ENCODE results near the gene MCEMP1. TPM values are rescaled to one million over a fixed set of nuclear protein-coding genes. Genes with fewer than 3 reads are reported as not detected.

MCEMP1 gene
- polyA plus RNA-seq, 2 of the 4 experiments (the other 2 are of a cell fraction), result 0.17 TPM; not detected in 1

DNA sequence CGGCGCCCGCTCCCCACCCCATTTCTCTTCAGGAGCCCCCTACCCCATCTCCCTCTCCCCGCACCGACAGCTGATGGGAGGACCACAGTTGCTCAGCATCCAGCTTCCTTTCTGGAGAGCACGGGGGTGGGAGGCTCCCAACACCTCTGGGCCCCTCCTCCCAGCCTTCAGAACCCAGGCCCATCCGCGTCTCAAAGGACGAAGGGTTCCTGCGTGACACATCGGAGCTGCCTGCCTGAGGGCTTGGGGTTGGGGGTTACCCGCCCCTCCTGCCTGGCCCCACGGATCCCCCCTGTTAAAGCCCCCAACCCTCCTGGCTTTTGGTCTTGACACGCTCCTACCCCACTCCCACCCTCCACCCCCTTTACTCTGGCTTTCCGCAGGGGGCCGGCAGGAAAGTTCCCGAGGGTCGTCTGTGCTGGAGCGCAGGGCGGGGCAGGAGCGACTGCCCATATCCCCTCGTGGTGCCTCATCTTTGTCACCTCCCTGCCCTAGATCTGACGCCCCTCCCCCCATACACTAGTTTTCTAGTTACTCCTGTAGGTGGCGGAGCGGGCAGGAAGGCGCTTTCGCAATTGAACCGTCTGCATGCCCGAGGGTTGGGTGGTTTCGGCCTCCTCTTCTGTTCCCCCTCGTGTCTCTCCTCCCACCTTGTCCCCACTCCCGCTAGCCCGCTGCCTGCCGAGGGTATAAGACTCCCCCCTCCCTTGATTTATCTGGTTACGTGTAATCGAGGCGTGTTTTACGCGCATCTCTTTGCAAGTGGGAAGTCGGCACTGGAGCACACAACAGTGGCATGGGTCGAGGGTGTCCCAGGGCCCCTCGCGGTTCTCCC is 4.7 kb downstream of the MCEMP1 start:
- TF ChIP-seq, protein P1, sequence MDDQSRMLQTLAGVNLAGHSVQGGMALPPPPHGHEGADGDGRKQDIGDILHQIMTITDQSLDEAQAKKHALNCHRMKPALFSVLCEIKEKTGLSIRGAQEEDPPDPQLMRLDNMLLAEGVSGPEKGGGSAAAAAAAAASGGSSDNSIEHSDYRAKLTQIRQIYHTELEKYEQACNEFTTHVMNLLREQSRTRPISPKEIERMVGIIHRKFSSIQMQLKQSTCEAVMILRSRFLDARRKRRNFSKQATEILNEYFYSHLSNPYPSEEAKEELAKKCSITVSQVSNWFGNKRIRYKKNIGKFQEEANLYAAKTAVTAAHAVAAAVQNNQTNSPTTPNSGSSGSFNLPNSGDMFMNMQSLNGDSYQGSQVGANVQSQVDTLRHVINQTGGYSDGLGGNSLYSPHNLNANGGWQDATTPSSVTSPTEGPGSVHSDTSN (IDR thresholded peaks at IDR 0.05), result no peak
- TF ChIP-seq, protein P2, sequence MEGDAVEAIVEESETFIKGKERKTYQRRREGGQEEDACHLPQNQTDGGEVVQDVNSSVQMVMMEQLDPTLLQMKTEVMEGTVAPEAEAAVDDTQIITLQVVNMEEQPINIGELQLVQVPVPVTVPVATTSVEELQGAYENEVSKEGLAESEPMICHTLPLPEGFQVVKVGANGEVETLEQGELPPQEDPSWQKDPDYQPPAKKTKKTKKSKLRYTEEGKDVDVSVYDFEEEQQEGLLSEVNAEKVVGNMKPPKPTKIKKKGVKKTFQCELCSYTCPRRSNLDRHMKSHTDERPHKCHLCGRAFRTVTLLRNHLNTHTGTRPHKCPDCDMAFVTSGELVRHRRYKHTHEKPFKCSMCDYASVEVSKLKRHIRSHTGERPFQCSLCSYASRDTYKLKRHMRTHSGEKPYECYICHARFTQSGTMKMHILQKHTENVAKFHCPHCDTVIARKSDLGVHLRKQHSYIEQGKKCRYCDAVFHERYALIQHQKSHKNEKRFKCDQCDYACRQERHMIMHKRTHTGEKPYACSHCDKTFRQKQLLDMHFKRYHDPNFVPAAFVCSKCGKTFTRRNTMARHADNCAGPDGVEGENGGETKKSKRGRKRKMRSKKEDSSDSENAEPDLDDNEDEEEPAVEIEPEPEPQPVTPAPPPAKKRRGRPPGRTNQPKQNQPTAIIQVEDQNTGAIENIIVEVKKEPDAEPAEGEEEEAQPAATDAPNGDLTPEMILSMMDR (IDR thresholded peaks at IDR 0.05), result peak; percentile 44
- TF ChIP-seq, protein P3, sequence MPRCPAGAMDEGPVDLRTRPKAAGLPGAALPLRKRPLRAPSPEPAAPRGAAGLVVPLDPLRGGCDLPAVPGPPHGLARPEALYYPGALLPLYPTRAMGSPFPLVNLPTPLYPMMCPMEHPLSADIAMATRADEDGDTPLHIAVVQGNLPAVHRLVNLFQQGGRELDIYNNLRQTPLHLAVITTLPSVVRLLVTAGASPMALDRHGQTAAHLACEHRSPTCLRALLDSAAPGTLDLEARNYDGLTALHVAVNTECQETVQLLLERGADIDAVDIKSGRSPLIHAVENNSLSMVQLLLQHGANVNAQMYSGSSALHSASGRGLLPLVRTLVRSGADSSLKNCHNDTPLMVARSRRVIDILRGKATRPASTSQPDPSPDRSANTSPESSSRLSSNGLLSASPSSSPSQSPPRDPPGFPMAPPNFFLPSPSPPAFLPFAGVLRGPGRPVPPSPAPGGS (IDR thresholded peaks at IDR 0.05), result no peak
- 0 out of 5 replicates have a peak, but pooled peaks of 1 of the 2 experiments have one; percentile 22 for TF ChIP-seq RAD21 (conservative IDR thresholded peaks at IDR 0.05 in 1 of 2, IDR thresholded peaks at IDR 0.05 in 1 of 2)
- no peak for TF ChIP-seq CBX2 (IDR thresholded peaks at IDR 0.05; ENCODE audit: borderline replicate concordance, low read depth)
- peak; percentile 80 to 94 for TF ChIP-seq CEBPB (IDR thresholded peaks at IDR 0.05)
- TF ChIP-seq HDAC2 (IDR thresholded peaks at IDR 0.05), result no peak
- TF ChIP-seq, protein P4, sequence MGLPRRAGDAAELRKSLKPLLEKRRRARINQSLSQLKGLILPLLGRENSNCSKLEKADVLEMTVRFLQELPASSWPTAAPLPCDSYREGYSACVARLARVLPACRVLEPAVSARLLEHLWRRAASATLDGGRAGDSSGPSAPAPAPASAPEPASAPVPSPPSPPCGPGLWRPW (IDR thresholded peaks at IDR 0.05), result no peak
- peak; percentile 40; the same call in 2 of the 3 replicates for TF ChIP-seq SMC3 (IDR thresholded peaks at IDR 0.05)
- TF ChIP-seq, protein P5, sequence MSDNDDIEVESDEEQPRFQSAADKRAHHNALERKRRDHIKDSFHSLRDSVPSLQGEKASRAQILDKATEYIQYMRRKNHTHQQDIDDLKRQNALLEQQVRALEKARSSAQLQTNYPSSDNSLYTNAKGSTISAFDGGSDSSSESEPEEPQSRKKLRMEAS (IDR thresholded peaks at IDR 0.05), result peak; percentile 47
- no peak for TF ChIP-seq RARB (CRISPR knock-in tag; IDR thresholded peaks at IDR 0.05)
- peak; percentile 30 for TF ChIP-seq CHD2 (IDR thresholded peaks at IDR 0.05; ENCODE audit: low read length, partially characterized antibody)
- CTCF ChIA-PET, result interaction anchor here (0.6 to 3.2 kb wide), 50 partner anchors 8 to 586 kb away, joined by 3 to 45 read pairs (median 4); partner anchors contain the start of genes CD209, PET100, RETN and STXBP2
- Histone ChIP-seq H3K9me3 (no peaks in the 10 kb centered on the region), H3K27ac (peak overlapping the region; percentile 99), H3K4me3 (peak overlapping the region; percentile 99), H3K4me1 (peaks cover 10% of the 10 kb centered on the region; the same call in 2 of the 3 replicates), H3K4me2 (peak overlapping the region; percentile 100)
- no peak for FAIRE-seq
- POLR2A ChIA-PET, result interaction anchor here (1.0 to 2.0 kb wide), 2 partner anchors 113 to 118 kb away, joined by 3 to 5 read pairs; no protein-coding TSS in a partner anchor
- WGBS (ENCODE audit: missing lambda C conversion rate), result 27% methylated on average over 35 of the region's 43 CpGs
- peak; percentile 77 to 79 for DNase-seq (ENCODE audit: low read depth in 1 of 2, low spot score in 1 of 2)
- ATAC-seq, result peak; percentile 62 to 74; a peak in 5 of 6 replicates

DNA sequence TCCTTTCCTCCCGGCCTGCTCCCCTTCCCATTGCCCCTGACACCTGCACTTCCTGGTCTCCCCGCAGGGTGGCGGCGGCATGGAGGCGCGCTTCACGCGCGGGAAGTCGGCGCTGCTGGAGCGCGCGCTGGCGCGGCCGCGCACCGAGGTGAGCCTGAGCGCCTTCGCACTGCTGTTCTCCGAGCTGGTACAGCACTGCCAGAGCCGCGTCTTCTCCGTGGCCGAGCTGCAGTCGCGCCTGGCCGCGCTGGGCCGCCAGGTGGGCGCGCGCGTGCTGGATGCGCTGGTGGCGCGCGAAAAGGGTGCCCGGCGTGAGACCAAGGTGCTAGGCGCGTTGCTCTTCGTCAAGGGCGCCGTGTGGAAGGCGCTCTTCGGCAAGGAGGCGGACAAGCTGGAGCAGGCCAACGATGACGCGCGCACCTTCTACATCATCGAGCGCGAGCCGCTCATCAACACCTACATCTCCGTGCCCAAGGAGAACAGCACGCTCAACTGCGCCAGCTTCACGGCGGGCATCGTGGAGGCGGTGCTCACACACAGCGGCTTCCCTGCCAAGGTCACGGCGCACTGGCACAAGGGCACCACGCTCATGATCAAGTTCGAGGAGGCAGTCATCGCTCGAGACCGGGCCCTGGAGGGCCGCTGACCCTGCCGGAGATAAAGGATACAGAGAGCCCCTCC is 5.4 kb downstream of the MCEMP1 start:
- CTCF ChIA-PET, result interaction anchor here (1.0 to 3.2 kb wide), 3 partner anchors 39 to 118 kb away, joined by 3 to 36 read pairs (median 3); no protein-coding TSS in a partner anchor
- DNase-seq (ENCODE audit: low read depth in 1 of 2, low spot score in 1 of 2) (no peak), ATAC-seq (no peak), FAIRE-seq (no peak)
- peak overlapping the region; percentile 100 for H3K4me2 ChIP-seq
- 96% methylated on average over 57 of the region's 74 CpGs for WGBS (ENCODE audit: missing lambda C conversion rate)
- peaks cover 10% of the 10 kb centered on the region; the same call in 2 of the 3 replicates for H3K4me1 ChIP-seq
- peak overlapping the region; percentile 99; the same call in 2 of the 3 replicates for H3K4me3 ChIP-seq
- peak overlapping the region; percentile 27 to 99; a peak in 4 of 6 replicates for H3K27ac ChIP-seq
- H3K9me3 ChIP-seq, result no peaks in the 10 kb centered on the region
- POLR2A ChIA-PET, result no interaction called here
- no peak for TF ChIP-seq MYC (IDR thresholded peaks at IDR 0.05; ENCODE audit: borderline replicate concordance, low read length)
- TF ChIP-seq RCOR1 (IDR thresholded peaks at IDR 0.05; ENCODE audit: low read depth, low read length), result no peak
- TF ChIP-seq CBX2 (IDR thresholded peaks at IDR 0.05; ENCODE audit: borderline replicate concordance, low read depth), result no peak
- TF ChIP-seq RNF2 (IDR thresholded peaks at IDR 0.05; ENCODE audit: borderline replicate concordance, low read depth), result no peak
- no peak for TF ChIP-seq SREBF2 (IDR thresholded peaks at IDR 0.05)
- TF ChIP-seq, protein P5 (IDR thresholded peaks at IDR 0.05), result no peak
- TF ChIP-seq, protein P6, sequence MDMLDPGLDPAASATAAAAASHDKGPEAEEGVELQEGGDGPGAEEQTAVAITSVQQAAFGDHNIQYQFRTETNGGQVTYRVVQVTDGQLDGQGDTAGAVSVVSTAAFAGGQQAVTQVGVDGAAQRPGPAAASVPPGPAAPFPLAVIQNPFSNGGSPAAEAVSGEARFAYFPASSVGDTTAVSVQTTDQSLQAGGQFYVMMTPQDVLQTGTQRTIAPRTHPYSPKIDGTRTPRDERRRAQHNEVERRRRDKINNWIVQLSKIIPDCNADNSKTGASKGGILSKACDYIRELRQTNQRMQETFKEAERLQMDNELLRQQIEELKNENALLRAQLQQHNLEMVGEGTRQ (IDR thresholded peaks at IDR 0.05), result no peak
- TF ChIP-seq, protein P2 (IDR thresholded peaks at IDR 0.05), result no peak
- TF ChIP-seq, protein P7, sequence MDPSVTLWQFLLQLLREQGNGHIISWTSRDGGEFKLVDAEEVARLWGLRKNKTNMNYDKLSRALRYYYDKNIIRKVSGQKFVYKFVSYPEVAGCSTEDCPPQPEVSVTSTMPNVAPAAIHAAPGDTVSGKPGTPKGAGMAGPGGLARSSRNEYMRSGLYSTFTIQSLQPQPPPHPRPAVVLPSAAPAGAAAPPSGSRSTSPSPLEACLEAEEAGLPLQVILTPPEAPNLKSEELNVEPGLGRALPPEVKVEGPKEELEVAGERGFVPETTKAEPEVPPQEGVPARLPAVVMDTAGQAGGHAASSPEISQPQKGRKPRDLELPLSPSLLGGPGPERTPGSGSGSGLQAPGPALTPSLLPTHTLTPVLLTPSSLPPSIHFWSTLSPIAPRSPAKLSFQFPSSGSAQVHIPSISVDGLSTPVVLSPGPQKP (IDR thresholded peaks at IDR 0.05; ENCODE audit: low read depth, low read length), result no peak
- TF ChIP-seq, protein P4 (IDR thresholded peaks at IDR 0.05), result no peak
- TF ChIP-seq NFE2L2 (conservative IDR thresholded peaks at IDR 0.05; ENCODE audit: low read length), result no peak
- TF ChIP-seq SMC3 (IDR thresholded peaks at IDR 0.05), result no peak
- no peak for TF ChIP-seq EHMT2 (IDR thresholded peaks at IDR 0.05; ENCODE audit: low read depth)
- no peak for TF ChIP-seq JUN (IDR thresholded peaks at IDR 0.05)
